GM12878 (cell line): ENCODE data around the gene YIF1A. TPM values are rescaled to one million over a fixed set of nuclear protein-coding genes. Genes with fewer than 3 reads are reported as not detected.
A peak's percentile ranks its signal among the peaks of the same experiment; 100 is the strongest.

Source experiments
- BCLAF1 ChIP-seq: fragments of 450-650 bp; IDR thresholded peaks from 2 replicates; pipeline ENCODE4 v1.6.1; 2017; ENCODE audit warnings: antibody characterized with exemption, mild to moderate bottlenecking, moderate library complexity
- BRCA1 ChIP-seq: IDR thresholded peaks from 2 replicates; pipeline ENCODE4 v1.6.1; 2011; ENCODE audit warnings: low read depth, low read length, improper control_type of control experiment
- CBFB ChIP-seq: IDR thresholded peaks from 2 replicates; pipeline ENCODE4 v1.6.1; 2016; ENCODE audit warnings: antibody characterized with exemption, low read depth
- E2F4 ChIP-seq: IDR thresholded peaks from 2 replicates; pipeline ENCODE4 v1.6.1; 2012; ENCODE audit warnings: low read depth, low read length, improper control_type of control experiment
- EGR1 ChIP-seq, 2 experiments: IDR thresholded peaks; 1 replicate in 1 of 2; 2 replicates in 1 of 2; pipeline ENCODE4 v1.6.1; 2011 to 2012; ENCODE audit warnings: low read depth in 2 of 2, low read length in 2 of 2, borderline replicate concordance in 1 of 2, mild to moderate bottlenecking in 1 of 2, moderate library complexity in 1 of 2
- IKZF1 ChIP-seq: fragments of 450-650 bp; conservative IDR thresholded peaks from 2 replicates; pipeline ENCODE4 v1.6.1; 2017; ENCODE audit warnings: antibody characterized with exemption, mild to moderate bottlenecking
- IRF5 ChIP-seq: fragments of 450-650 bp; IDR thresholded peaks from 2 replicates; pipeline ENCODE4 v1.6.1; 2017; ENCODE audit warnings: borderline replicate concordance
- MAX ChIP-seq: IDR thresholded peaks from 2 replicates; pipeline ENCODE4 v1.6.1; 2012; ENCODE audit warnings: low read depth, low read length, improper control_type of control experiment
- MYB ChIP-seq: fragments of 150-350 bp; IDR thresholded peaks from 2 replicates; pipeline ENCODE4 v1.6.1; 2014; ENCODE audit warnings: mild to moderate bottlenecking, low read depth, low read length, borderline replicate concordance
- MYC ChIP-seq: IDR thresholded peaks from 2 replicates; pipeline ENCODE4 v1.6.1; 2011; ENCODE audit warnings: mild to moderate bottlenecking, low read length, moderate library complexity, inconsistent platforms; ENCODE audit not compliant: insufficient read depth, insufficient replicate concordance, insufficient read length, severe bottlenecking
- NBN ChIP-seq: fragments of 450-650 bp; IDR thresholded peaks from 2 replicates; pipeline ENCODE4 v1.6.1; 2016
- NFXL1 ChIP-seq: fragments of 450-650 bp; IDR thresholded peaks from 2 replicates; pipeline ENCODE4 v1.6.1; 2017; ENCODE audit warnings: antibody characterized with exemption, mild to moderate bottlenecking, borderline replicate concordance
- NR2C1 ChIP-seq: fragments of 450-650 bp; IDR thresholded peaks from 2 replicates; pipeline ENCODE4 v1.6.1; 2017; ENCODE audit warnings: antibody characterized with exemption, mild to moderate bottlenecking, moderate library complexity
- PML ChIP-seq: IDR thresholded peaks from 2 replicates; pipeline ENCODE4 v1.6.1; 2012; ENCODE audit warnings: low read length, inconsistent platforms
- RELA ChIP-seq: fragments of 450-650 bp; IDR thresholded peaks from 2 replicates; pipeline ENCODE4 v1.8.0; 2014; ENCODE audit warnings: borderline replicate concordance; ENCODE audit not compliant: partially characterized antibody
- RELB ChIP-seq: fragments of 450-650 bp; IDR thresholded peaks from 2 replicates; pipeline ENCODE4 v1.6.1; 2017; ENCODE audit warnings: low read depth, mild to moderate bottlenecking, moderate library complexity
- SMARCA5 ChIP-seq: fragments of 450-650 bp; IDR thresholded peaks from 2 replicates; pipeline ENCODE4 v1.6.1; 2017; ENCODE audit warnings: mild to moderate bottlenecking
- STAT3 ChIP-seq: IDR thresholded peaks from 2 replicates; pipeline ENCODE4 v1.6.1; 2011; ENCODE audit warnings: low read depth, low read length, improper control_type of control experiment
- ZNF207 ChIP-seq: fragments of 450-650 bp; IDR thresholded peaks from 2 replicates; pipeline ENCODE4 v1.6.1; 2014; ENCODE audit warnings: antibody characterized with exemption, mild to moderate bottlenecking, borderline replicate concordance
- polyA plus RNA-seq, 11 experiments: library from polyadenylated mRNA; depleted of rRNA in 4 of 11; unstranded in 6 of 11; stranded (reverse) in 5 of 11; fragments of >200 nt; fragmentation: Nextera tagmentation in 4 of 11; fragmentation: Illumina TruSeq in 1 of 11; extraction: Ambion mirVana in 4 of 11; extraction: Trizol in 1 of 11; gene quantifications; 1 replicate in 1 of 11; 2 replicates in 10 of 11; pipeline versions ENCODE4 v1.2.1 to v1.2.3, GENCODE V29; 2011 to 2016; ENCODE audit warnings: inconsistent platforms in 2 of 11, missing spikeins in 2 of 11, low read depth in 1 of 11
- total RNA-seq, 4 experiments: library from RNA; depleted of rRNA in 3 of 4; stranded (reverse); fragments of >200 nt in 3 of 4; fragmentation: Illumina TruSeq in 1 of 4; extraction: Trizol in 1 of 4; gene quantifications; 2 replicates each; pipeline versions ENCODE4 v1.2.1 to v1.2.3, GENCODE V29; 2013 to 2021
- TF ChIP-seq, protein P1 (sequence below): IDR thresholded peaks from 2 replicates; pipeline ENCODE4 v1.6.1; 2012; ENCODE audit warnings: low read length, inconsistent platforms

The YIF1A gene
- total and polyA plus RNA-seq, 10 of the 15 experiments (the other 5 are each of a cell fraction or from before 2014, with no cell fraction given) = 6.6 to 128 (median 71.7) TPM

GRCh38 chr11:66268952-66269905 lies 19.7 kb downstream of the YIF1A start (continued):
- TF ChIP-seq, protein P1, sequence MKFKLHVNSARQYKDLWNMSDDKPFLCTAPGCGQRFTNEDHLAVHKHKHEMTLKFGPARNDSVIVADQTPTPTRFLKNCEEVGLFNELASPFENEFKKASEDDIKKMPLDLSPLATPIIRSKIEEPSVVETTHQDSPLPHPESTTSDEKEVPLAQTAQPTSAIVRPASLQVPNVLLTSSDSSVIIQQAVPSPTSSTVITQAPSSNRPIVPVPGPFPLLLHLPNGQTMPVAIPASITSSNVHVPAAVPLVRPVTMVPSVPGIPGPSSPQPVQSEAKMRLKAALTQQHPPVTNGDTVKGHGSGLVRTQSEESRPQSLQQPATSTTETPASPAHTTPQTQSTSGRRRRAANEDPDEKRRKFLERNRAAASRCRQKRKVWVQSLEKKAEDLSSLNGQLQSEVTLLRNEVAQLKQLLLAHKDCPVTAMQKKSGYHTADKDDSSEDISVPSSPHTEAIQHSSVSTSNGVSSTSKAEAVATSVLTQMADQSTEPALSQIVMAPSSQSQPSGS = no peak
- TF ChIP-seq IKZF1 = peak; percentile 56; the same call in 1 of the 2 replicates
- no peak for TF ChIP-seq NFXL1
- no peak for TF ChIP-seq STAT3
- no peak for TF ChIP-seq SMARCA5
- TF ChIP-seq PML = no peak
- no peak for TF ChIP-seq MAX
- TF ChIP-seq MYC = no peak
- no peak for TF ChIP-seq NR2C1
- no peak for TF ChIP-seq E2F4
- no peak for TF ChIP-seq BRCA1
- TF ChIP-seq RELA = no peak
- TF ChIP-seq ZNF207 = no peak
- no peak for TF ChIP-seq MYB
- TF ChIP-seq BCLAF1 = no peak
- peak; percentile 47; the same call in 1 of the 2 replicates for TF ChIP-seq RELB
- no peak for TF ChIP-seq EGR1 (IDR thresholded peaks at IDR 0.05; ENCODE audit: borderline replicate concordance in 1 of 2, low read depth in 2 of 2, low read length in 2 of 2)
- TF ChIP-seq IRF5 = no peak
- no peak for TF ChIP-seq CBFB
- no peak for TF ChIP-seq NBN
